GM19395 (cell line): ENCODE measurements around the gene PRKCD.

Experiments used
- ATAC-seq: cut with Tn5 transposase; IDR thresholded peaks from one replicate; pipeline ENCODE4 v1.9.1; 2021; ENCODE audit warnings: mild to moderate bottlenecking, moderate library complexity; ENCODE audit not compliant: unreplicated experiment

PRKCD gene

DNA sequence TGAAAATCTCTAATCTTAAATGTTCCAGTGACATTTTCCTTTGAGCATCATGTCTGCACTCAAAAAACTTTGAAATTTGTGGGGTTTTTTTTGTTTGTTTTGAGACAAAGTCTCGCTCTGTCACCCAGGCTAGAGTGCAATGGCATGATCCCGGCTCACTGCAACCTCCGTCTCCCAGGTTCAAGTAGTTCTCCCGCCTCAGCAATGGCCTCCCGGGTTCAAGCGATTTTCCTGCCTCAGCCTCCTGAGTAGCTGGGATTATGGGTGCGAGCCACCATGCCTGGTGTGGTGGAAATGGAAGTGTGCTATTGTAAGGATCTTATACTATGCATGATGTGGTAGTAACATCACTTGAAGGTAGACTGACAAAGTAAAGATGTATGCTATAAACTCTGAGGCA, 52.3 kb downstream of the PRKCD start:
- no peak for ATAC-seq

DNA sequence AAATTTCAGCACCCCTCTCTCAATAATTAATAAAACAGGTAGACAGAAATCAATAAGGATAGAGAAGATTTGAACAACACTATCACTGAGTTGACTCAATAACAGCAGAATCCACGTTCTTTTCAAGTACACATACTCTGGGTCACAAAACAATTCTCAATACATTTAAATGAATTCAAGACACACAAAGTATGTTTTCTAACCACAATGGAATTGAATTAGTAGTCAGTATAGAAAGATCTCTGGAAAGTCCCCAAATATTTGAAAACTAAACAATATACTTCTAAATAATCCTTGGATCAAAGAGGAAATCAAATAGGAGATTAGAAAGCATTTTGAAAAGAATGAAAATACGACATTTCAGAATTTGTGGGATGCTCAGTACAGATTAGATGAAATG, 54.8 kb downstream of the PRKCD start:
- no peak for ATAC-seq

DNA sequence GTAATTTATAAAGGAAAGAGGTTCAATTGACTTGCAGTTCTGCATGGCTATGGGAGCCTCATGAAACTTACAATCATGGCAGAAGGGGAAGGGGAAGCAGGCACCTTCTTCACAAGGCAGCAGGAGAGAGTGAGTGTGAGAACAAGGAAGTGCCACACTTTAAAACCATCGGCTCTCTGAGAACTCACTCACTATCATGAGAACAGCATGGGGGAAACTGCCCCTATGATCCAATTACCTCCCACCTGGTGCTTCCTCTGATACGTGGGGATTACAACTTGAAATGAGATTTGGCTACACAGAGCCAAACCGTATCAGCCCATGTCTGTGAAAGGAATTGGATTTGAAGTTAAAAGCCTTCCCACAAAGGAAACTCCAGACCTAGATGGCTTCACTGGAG, 55.7 kb downstream of the PRKCD start:
- no peak for ATAC-seq

DNA sequence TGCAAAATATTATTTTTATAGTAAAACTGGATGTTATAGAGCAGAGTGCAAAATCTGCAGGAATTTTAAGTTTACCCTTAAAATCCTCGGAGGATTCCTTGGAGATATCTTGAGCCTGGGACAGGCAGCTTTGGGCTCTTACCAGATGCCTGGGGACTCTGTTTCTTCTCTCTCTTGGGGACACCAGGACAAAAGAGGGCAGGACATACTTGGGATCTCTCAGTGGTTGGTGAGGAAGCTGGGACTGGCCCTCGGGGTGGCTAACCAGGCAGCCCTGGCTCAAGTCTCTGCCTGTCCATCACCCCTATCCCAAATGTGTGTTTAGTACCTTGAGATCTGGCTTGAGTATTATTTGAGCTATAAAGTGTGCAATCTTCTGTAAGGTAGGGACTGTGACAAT, 56.2 kb downstream of the PRKCD start:
- ATAC-seq: no peak

DNA sequence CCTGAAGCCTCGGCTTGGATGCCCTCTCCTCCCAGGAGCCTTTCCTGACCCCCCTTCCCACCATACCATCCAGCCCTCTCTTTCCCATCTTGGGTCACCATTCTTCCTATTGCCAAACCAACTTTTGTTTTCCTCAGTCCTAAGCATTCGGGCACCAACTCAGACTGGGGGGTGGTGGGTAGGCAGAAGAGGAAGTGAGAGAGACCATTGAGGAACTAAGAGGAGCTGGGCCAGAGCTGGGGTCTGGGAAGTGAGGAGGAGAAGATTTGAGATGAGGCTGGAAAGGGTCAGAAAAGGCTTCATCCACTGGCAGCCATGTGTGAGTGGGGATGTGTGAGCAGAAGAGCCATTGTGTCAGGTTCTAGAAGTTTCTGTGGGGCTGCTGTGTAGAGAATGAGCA, 57.1 kb downstream of the PRKCD start:
- ATAC-seq: no peak

DNA sequence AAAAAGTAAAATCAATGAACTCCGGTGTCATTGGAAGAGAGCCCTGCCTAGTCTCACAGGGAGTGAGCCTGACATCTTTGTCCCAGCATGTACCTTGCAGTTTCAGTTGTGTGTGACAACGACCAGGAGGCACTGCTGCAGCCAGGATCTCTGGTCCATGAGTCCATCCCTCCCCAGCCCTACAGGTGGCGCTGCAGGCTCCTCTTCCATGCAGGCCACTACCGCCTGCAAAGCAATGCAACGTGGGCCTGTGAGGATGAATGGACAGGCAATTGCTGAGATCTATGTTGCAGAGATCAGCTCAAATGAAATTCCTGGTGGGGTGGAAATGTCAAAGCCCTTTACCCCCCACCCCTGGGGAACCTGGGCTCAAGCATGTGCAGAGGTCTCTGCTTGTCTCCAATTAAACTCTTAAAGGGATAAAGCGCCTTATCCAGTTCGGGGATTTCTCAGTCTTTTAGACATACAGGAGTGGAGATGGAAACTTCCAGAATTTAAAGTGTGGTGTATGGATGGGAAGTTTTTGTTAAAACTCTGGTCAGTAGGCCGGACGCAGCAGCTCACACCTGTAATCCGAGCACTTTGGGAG, 59.0 kb downstream of the PRKCD start:
- peak; percentile 88 for ATAC-seq

DNA sequence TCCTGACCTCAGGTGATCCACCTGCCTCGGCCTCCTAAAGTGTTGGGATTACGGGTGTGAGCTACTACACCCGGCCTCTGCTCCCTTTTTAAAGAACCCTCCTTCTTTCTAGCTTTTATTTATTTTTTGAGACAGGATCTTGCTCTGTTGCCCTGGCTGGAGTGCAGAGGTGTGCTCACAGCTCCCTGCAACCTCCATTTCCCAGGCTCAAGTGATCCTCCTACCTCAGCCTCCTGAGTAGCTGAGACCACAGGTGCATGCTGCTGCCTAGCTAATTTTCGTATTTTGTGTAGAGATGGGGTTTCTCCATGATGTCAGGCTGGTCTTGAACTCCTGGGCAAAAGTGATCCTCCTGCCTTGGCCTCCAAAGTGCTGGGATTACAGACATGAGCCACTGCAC, 60.3 kb downstream of the PRKCD start:
- no peak for ATAC-seq

DNA sequence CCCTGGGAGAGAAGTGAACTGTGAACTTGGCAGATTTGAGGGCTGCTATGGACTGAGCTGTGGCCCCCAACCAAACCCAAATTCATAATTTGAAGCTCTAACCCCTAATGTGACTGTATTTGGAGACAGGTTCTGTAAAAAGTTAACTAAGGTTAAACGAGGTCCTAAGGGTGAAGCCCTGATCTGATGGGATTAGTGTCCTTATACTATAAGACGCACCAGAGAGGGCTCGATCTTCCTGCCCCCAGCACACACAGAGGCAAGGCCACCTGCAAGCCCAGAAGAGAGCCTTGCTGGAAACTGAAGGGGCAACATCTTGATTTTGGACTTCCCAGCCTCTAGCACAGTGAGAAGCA, 60.8 kb downstream of the PRKCD start:
- ATAC-seq: no peak

DNA sequence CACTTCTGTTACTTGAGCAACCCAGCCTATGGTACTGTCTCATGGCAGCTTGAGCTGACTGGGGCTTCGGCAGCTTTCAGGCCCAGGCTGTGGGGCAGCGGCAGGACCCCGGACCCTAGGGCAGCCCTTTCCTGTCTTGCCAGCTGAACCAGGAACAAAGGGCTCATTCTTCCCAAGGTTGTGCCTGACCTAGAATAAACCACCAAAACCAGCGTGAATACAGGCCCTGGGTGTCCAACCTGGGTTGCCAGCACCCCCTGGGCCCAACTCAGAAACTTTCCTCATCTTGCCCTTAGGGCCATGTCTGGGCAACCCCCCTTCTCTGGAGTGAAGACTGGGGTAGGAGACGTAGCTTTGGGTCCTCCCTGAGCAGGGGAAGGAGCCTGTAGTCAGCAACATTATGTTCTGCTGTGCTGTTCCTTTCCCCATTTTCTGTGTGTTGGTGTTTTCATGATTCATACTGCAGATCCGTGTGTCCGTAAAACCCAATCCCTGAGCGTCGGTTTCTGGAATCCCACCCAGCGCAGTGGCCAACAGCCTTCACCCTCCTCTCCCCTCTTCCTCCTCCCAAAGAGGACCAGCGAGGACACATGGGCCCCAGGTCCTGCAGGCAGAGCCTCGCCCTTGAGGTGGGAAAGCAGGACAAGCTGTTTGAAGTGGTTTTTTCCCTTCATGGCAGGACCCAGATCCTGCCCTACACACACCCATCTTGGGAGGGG, 61.3 kb downstream of the PRKCD start:
- no peak for ATAC-seq

DNA sequence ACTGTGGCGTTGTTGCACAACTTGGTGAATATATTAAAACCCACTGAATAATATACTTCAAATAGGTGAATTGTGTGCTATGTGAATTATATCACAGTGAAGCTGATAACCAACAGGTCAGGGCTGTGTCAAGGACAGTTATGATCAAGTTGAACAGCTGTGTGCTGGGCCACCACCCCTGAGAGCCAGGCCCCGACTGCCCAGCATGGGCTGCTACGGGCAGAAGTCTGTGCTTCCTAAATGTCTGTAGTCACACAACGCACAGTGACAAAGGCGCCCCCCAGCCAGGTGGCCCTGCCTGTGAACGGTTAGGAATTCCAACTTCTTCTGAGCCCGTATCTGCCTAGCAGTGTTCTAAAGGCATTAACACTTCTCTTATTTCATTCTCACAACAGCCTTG, 62.0 kb downstream of the PRKCD start:
- no peak for ATAC-seq

DNA sequence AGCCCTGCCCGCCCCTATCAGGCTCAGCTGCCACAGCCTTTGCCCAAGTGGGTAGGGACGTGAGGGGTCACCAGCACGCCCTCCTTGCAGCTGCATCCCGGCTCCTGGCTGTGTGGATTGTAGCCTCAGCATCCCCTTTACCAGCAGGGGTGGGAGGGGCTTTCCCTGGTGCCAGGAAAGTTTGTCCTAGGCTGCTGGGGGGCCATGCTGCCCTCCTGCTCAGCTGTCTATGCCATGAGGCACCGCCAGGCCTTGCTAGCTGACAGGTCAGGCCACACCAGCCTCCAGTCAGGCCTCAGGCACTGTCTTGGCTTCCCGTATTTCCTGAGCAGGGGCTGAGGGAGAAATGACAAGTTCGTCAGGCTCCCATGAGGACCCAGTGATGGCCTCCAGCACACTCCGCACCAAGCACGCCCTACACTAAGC, 62.5 kb downstream of the PRKCD start:
- no peak for ATAC-seq

DNA sequence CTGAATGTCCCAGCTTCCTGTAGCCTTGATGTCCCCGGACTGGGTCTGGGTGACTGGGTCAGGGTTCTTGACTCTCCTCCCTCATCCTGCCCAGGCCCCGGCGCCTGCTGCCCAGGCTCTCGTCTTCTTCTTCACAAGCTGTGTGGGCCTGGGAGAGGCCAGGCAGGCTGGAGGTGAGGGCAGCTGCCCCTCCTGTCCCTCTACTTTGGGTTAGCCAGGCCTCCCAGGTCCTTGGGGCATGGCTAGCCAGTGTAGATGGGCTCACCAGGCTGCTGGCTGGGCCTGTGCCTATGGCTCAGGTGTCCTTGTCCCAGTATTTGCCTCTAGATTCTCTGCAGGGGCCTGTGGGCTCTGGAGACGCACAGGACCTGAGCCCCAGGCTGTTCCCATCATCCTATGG, 63.0 kb downstream of the PRKCD start:
- no peak for ATAC-seq

DNA sequence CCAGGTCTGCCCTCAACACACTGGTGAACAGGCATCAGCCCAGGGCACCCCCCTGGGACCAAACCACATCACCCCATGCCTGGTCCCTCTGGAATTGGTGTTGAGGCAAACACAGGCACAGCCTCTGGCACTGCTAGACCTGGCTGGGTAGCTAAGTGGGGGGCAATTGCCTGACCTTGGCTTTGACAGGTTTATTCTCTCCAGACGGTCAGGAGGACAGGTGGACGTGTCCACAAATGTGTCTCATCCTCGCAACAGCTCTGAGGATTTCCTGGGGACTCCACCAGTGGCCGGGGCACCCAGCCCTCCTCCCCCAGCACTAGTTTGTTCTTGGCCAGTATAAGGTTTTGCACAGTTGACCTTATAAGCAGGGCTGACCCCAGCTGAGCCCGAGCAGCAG, 63.5 kb downstream of the PRKCD start:
- no peak for ATAC-seq

DNA sequence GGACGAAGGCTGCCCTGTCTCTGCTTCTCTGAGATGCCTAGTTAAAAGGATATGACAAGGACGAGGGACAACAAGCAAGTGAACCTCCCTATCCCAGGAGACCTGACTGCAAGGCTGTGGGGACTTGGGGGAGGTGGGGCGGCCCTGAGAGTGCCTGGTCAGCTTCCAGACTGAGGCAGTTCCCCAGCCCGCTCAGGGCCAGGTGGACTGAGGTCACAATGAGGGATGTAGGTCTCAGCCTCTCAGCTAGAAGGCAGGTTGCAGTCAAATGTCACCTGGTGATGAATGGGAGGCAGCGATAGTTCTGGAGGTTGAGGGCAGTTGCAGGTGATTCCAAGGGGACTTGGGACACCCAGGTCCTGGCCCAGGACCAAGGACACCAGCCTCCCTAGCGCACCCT, 64.2 kb downstream of the PRKCD start:
- ATAC-seq: no peak

DNA sequence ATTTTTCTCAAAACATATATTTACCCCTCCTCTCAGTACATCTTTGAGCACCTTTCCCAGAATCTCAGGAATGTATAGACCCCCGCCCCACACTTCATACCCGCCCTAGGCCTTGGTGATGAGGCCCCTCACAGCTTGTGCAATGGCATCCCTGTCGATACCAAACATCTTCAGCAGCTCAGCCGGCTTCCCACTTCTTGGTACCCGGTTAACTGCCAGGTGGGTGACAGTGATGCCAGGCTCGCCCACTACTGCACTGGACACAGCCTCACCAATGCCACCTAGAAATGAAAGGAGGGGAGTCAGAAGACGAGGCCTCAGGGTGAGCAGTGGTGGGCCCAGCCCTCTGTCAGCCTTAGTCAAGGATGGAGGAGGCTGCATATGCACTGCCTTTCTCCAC, 64.6 kb downstream of the PRKCD start:
- no peak for ATAC-seq

DNA sequence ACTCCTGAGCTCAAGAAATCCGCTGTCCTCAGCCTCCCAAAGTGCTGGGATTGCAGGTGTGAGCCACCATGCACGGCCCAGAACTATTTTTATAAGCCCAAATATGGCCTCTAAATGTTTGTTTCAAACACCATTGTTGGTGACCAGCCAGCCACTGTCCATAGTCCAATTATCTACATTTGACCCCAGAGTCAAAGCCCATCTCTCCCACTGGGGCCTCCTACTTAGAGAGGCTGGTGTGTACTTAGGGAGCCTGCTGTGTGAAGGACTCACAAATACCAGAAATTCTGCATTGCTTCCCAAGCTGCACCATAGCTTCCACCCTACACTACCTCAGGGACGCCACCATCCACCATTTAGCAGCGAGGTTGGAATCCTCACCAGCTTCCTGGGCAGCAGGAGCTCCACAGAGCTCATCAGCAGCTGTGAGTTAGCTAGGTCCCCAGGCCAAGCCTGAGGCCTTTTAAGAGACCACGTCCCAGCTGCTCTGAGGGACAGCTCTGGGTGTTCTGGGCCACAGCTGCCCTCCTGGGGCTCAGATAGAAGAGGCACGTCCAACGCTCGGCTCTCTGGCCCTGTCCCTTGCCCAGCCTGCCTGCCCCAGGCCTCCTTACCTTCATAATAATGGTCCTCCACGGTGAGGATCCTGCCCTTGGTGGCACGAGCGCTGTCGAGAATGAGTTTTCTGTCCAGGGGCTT, 65.3 kb downstream of the PRKCD start:
- no peak for ATAC-seq

DNA sequence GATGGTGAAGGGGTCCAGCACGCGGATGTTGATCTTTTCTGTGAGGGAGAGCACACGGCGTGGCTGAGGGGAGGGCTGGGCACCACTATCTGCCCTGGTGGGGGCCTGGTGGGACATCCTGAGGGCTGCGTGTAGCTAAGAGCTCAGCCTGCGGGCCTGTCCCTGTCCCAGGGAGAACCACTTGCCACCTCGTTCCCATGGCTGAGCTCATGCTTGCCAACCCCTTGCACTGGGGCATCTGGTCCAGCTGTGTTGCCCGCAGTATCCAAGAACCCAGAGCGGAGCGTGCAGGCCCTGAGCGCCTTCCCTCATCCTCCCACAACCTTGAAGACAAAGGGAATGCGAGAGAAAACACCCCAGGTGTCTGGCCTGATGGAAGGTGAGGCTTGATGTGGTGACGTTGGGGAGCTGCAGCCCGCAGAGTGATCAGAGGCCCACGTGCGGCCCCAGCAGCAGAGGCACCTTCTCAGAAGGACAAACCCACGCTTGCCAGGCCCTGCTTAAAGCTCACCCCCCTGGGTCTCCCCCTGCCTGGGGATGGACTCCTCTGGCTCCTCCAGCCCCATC, 65.9 kb downstream of the PRKCD start:
- ATAC-seq: no peak

DNA sequence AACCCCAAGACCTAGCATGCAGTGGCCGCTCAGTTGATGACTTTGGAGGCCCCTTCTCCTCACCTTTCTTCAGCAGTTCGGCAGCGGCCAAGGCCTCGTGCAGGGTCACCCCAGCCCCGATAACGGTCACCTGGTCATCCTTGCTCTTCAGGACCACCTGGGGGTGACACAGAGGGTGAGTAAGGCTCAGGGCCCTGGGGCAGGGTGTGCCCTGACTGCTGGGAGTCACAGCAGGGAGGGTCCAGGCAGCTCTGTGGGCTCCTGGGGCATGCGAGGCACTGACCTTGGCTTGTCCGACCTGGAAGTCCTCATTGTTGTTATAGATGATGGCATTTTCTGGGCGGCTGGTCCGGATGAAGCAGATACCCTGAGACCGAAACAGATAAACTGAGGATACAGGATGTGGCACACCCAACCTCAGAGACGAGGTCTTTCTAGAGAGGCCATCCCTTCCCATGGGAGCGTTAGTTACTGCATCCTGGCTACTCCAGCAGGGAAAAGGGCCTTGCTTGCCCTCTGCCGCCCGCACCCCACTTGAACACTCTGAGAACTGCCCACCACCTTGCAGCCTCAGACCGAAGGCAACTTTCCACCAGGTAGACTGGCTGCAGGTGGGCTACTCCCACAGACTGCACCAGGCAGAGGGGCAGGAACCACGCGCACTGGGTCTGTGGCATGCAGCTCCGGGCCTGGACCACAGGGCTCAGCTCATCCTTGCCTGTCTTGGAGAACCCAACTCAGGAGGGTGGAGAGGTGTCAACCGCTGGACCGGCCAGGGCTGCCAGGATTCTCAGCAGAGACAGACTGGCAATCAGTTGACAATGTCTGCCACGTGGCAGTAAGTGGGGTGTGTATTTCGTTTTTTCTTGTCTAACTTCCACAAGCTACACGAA, 67.2 kb downstream of the PRKCD start:
- no peak for ATAC-seq

DNA sequence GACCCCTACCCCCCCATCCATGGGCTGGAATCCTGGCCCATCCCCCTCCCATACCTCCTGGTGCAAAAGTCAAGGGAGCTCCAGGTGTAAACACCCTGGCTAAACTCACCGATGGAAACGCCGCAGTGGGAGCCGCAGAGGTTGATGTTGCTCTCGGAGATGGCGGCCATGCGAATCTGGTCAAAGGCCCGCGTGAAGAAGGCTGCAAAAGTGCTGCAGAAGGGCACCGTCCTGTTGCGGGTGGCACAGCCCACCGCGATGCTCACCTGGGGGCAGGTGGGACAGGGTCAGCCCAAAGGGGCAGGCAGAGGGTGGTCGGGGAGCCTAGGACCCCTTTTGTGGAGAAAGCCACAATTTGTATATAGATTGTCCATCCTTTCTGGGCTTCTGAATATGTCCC, 68.2 kb downstream of the PRKCD start:
- no peak for ATAC-seq

DNA sequence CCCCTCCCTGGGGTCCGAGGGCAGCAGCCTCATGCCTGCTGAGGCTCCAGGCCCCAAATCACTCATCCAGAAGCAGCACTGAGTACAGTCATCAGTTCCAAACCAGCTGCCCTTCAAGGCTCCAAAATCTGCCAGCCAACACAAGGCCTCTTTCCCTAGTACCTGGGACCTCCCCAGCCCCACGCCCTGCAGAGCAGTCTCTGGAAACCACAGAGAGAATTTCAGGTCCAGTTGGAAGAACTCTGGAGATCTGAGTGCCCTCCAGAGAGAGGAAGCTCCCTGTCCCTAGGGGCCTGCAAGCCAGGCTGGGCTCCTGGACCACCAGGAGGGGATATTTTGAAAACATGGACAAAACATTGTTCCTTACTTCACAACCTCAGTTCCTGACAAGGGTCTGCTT, 68.6 kb downstream of the PRKCD start:
- ATAC-seq: no peak

DNA sequence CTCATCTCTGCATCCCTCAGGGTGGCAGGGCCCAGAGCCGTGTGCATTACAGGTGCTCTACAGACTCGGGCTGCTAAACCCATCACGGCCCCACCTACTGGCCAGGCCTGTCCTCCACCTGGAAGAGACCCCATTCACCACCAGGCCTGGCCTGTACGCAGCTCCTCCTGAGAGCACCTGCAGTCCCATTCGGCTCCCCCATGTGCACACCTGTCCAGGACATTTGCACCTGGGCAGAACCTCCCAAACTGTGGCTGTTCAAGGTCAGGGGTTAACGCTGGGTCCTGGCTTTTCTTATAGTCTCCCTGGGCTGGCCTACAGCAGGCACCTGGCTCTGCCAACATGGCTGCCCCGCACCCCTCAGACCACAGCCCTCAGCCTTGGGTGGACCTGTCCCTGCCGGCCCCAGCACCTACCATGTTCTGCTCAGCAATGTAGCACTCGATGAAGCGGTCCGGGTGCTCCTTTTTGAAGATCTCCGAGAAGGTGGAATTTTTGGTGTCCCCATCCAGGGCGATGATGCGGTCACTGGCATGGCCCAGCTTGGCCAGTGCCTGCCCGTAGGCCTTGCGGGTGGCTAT, 69.1 kb downstream of the PRKCD start:
- no peak for ATAC-seq
